T follicular helper cell (primary cell): ENCODE data around the gene TMEM270.

Source experiments
- DNase-seq: peaks from one replicate; pipeline ENCODE4 v3.0.0-alpha.2; 2020; ENCODE audit warnings: low read depth

Gene TMEM270

GRCh38 chr7:73887762-73888161 is 26.8 kb downstream of the TMEM270 start:
- no peak for DNase-seq

DNA sequence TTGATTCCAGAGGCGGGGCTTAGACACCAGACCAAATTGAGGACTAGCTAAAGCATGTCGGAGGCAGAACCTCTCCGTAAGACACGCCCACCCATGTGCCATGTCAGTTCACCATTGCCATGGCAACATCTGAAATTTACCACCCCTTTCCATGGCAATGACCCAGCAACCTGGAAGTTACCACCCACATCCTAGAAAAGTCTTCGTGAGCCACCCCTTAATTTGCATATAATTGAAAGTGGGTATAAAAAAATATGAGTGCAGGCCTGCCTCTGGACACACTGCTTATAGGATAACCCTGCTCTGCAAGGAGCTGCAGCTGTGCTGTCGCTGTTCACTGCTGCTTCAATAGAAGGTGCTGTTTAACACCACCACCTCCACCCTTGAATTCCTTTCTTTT is 28.0 kb downstream of the TMEM270 start:
- DNase-seq: no peak

GRCh38 chr7:73890555-73891147 is 29.7 kb downstream of the TMEM270 start:
- no peak for DNase-seq

- no peak for DNase-seq
Observed at GRCh38 chr7:73891178-73891885, 30.4 kb downstream of the TMEM270 start.

GRCh38 chr7:73892003-73892999 is 31.3 kb downstream of the TMEM270 start:
- DNase-seq: no peak

DNA sequence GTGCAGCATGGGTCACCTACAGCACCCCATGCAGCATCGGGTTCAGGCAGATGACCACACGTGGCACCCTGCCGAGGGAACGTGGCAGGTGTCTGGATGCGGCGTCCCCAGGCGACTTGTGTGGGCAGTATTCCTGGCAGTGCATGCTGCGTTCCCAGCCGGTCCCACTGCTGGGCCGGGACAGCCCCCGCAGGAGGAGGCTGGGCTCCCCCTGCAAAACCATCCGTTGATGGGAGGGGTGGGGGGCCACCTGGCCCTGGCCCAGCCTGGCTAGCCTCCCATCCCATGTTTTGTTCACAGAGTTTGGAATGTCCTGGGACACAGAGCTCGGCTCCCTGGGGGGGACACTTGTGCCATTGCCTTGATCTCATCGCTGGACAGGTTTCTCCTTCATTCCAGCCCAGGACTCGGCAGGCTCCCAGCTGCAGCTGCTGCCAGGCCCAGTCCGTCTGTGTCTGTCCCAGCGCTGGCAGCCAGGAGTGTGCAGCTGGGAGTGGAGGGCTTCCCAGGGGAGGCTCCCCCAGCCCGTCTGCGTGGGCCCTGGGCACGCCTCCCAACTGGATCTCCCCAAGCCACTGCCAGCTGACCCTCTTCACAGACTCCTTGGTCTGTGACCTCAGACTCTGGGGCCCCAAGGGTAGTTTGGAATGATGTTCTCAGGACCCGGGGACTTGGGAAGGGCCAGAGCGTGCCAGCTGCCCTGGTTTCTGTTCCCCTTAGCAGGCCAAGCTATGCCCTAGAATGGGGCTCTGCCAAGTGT is 32.6 kb downstream of the TMEM270 start:
- DNase-seq: no peak

- no peak for DNase-seq
Observed at GRCh38 chr7:73894166-73894565, 33.2 kb downstream of the TMEM270 start.

DNA sequence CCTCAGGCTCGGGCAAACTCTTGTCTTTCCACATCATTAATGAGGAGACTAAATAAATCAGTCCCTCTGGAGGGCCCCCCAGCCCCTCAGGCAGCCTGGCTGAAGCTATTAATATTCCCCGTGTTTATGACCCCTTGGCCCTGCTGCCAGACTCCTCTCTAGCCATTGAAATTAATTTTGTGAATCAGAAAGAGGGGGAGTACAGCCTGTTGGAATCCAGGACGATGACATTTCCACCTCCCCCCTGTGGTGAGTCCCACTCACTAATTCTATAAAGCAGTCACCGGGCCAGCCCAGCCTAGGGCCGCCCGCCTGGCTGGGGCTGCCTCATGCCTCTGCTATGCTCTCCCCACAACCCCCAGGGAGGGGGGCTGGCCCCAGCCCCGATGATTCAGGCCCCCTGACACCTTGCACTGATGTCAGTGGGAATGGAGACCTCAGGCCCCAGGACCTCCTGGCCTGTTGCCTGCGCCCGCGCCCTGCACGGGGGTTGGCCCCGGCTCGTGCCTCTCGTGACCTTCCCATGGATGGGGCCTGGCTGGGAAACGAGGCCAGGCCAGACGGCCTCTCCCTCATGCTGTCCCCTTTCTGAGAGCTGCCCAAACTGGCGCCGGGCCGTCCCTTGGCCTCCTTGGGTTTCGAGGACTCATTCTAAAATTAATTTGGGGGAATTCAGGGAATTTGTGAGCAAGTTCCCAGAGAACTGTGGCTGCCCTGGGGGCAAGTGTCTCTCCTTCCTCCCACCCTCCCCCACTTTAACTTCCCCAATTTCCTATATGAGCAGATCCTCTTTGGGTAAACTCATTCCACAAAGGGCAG is 34.0 kb downstream of the TMEM270 start:
- DNase-seq: no peak

DNA sequence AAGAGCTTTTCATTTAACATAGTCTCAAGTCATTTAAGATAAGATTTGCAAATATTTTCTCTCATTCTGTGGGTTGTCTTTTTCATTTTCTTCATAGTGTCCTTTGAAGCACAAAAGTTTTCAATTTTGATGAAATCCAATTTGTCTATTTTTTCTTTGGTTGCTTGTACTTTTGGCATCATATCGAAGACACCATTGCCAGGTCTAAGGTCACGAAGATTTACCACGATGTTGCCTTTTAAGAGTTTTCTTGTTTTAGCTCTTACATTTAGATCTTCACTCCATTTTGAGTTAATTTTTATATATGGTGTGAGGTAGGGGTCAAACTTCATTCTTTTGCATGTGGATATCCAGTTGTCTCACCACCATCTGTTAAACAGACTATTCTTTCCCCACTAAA is 34.7 kb downstream of the TMEM270 start:
- DNase-seq: no peak

GRCh38 chr7:73896454-73896853 is 35.5 kb downstream of the TMEM270 start:
- no peak for DNase-seq

DNA sequence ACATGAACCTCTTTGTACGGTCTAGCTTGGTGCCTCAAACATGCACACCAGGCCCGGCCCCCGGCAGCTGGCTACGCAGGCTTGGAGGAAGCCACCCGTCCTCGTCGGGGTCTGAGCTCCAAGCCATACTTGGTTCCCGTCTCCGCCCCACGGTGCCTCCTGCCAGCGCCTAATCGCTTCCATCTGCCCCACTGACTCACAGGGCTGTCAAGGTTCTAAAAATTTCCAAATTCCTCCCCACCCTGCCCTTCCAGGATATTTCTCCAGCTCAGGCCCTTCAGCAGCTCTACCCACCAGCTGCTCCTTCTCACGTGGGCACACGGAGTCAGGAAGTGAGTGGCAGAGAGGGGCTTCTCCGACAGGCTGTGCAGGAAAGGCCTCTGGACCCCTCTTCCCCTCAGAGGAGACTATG is 38.8 kb downstream of the TMEM270 start:
- no peak for DNase-seq

DNA sequence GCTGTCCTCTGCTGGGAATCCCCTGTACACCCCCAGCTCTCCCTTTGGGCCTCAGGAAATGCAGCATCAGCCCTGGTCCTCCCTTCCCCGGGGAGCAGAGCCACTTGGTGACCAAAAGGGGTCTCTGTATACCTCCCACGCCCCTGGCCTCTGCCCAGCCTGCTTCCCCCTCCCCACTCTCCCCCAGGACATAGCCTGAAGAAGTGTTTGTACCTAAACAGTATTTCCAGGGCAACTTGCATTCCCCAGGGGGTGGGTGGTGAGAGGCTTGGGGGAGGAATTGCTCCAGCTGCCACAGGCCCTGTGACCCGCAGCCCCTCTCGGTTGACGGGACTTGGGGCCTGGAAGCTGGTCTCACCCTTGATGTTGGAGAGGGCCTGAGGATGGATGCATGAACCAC is 39.3 kb downstream of the TMEM270 start:
- no peak for DNase-seq

DNA sequence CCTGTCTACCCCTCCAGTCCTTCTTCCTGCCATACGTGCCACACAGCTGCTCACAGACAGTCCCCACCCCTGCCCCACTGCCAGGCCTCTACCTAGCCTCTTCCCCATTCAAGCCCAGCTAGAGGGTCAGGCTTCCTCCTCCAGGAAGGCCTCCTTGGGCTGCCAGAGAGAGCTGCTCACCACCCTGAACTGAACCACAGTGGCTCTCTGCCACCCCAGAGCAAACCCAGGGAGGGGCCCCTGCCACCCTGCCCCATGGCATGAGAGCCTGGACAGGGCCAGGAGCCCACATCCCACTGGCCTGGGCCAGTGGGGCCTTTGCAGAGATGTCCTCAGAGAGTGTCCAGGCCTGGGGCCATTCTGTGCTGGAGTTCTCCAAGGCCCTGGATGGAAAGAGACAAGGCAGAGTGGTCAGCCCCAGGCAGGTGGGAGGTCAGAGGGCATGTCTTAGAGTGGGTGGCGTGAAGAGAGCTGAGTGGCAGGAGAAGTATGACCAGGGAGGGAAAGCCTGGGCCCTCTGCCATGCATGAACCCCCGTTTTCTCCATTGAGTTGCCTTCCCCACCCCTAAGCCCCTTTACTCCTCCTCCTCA is 40.4 kb downstream of the TMEM270 start:
- DNase-seq: no peak

DNA sequence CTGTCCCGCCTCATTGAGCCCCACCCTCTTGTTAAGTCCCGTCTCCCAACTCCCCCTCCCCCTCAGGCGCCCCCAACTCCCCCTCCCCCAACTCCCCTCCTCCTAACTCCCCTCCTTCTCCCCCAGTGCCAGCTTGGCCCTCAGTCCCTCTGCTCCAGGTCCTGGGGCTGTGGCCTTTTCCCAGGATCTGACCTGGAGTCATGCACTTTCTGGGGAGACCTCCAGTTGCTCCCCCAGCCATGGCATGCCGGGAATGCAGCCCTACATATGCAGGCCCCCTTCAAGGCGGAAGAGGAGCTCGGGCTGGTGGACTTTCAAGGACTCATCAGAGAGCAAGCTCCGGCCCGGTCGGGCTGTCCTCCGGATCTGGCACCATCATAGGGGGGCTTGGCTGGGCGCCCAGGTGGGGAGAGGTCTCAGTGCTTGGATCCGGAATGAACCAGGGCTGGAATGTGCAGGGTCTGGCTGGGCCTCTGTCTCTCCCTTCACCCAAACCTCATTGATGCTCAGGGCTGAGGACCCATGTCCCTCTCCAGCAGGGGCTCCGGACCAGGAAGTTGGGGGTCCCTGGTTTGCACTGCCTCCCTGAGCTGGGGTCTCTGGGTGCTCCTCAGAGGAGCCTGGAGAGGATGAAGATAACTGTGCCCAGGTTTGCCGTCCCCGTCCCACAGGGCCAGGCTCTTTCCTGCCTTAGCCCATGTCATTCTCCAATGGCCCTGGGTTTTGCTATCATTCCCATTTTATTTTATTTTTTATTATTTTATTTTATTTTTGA is 41.1 kb downstream of the TMEM270 start:
- no peak for DNase-seq

GRCh38 chr7:73903321-73904218 is 42.6 kb downstream of the TMEM270 start:
- no peak for DNase-seq

- no peak for DNase-seq
Observed at GRCh38 chr7:73904219-73905137, 43.5 kb downstream of the TMEM270 start.

DNA sequence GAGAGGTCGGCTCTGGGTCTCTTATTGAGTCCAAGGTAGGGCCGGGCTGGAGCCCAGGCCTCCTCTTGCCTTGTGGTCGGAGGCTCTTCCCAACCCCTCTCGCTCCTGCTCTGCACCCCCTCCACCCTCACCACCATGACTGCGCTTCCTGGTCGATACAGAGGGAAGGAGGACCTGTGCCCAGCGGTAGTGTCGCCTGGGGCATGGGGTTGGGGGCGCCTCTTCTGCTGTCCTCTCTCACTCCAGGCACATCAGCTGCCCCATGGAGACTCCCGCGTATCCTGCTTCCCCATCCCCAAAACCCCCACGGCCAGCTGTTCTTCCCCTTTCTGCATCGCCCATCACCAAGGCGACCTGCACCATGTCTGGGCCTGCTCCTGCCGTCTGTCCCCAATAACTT is 44.4 kb downstream of the TMEM270 start:
- no peak for DNase-seq

DNA sequence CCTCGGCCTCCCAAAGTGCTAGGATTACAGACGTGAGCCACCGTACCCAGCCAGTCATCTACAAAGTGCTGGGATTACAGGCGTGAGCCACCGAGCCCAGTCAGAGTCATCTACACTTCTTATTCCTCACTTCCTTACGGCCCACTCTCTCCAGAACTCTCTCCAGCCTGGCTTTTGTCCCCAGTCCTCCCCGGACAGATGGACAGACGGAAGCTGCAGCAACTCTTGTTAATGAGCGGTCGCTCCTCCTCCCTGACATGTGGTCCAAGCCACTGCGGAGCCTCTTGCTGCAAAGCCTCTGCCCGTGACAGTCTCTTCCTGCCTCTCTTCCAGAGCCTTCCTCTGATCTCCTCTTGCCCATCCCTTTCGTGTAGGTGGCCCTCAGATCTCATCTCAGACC is 45.9 kb downstream of the TMEM270 start:
- DNase-seq: no peak
